HEK293 (cell line): ENCODE measurements around the gene HOXA4.

ENCODE experiments used
- GLI2 ChIP-seq: fragments of 450-650 bp; formaldehyde crosslinking; IDR thresholded peaks from 2 replicates; pipeline ENCODE4; 2017; ENCODE audit warnings: missing biosample characterization, missing genetic modification characterization, low read depth, borderline replicate concordance
- KLF7 ChIP-seq: fragments of 450-650 bp; formaldehyde crosslinking; IDR thresholded peaks from 2 replicates; pipeline ENCODE4 v1.5.1; 2016; ENCODE audit warnings: missing biosample characterization, missing genetic modification characterization, borderline replicate concordance
- MYNN ChIP-seq: fragments of 450-650 bp; formaldehyde crosslinking; IDR thresholded peaks from 2 replicates; pipeline ENCODE4 v1.5.1; 2016; ENCODE audit warnings: missing biosample characterization, missing genetic modification characterization, borderline replicate concordance
- PBX3 ChIP-seq: sonication (generic); formaldehyde crosslinking; IDR thresholded peaks from 2 replicates; pipeline ENCODE4 v1.8.1; 2022; ENCODE audit warnings: mild to moderate bottlenecking, moderate library complexity, missing genetic modification reagents
- SALL2 ChIP-seq: fragments of 450-650 bp; formaldehyde crosslinking; IDR thresholded peaks from 2 replicates; pipeline ENCODE4 v1.5.0; 2017; ENCODE audit warnings: missing biosample characterization, mild to moderate bottlenecking, missing genetic modification characterization, borderline replicate concordance
- SCRT2 ChIP-seq: fragments of 450-650 bp; formaldehyde crosslinking; IDR thresholded peaks from 2 replicates; pipeline ENCODE4 v1.5.1; 2016; ENCODE audit warnings: missing biosample characterization, missing genetic modification characterization
- TCF7L2 ChIP-seq: IDR thresholded peaks from 2 replicates; pipeline ENCODE4 v1.6.1; 2011; ENCODE audit warnings: low read depth, mild to moderate bottlenecking, inconsistent platforms, low read length, moderate library complexity, borderline replicate concordance
- YY1 ChIP-seq: fragments of 450-650 bp; formaldehyde crosslinking; IDR thresholded peaks from 2 replicates; pipeline ENCODE4 v1.5.1; 2018; ENCODE audit warnings: missing biosample characterization, missing genetic modification characterization
- ZBTB1 ChIP-seq: fragments of 450-650 bp; formaldehyde crosslinking; IDR thresholded peaks from 2 replicates; pipeline ENCODE4 v1.5.1; 2016; ENCODE audit warnings: missing biosample characterization, missing genetic modification characterization
- ZBTB21 ChIP-seq: fragments of 450-650 bp; formaldehyde crosslinking; IDR thresholded peaks from 2 replicates; pipeline ENCODE4 v1.5.1; 2017; ENCODE audit warnings: missing biosample characterization, missing genetic modification characterization
- ZBTB48 ChIP-seq: fragments of 450-650 bp; formaldehyde crosslinking; IDR thresholded peaks from 2 replicates; pipeline ENCODE4 v1.5.1; 2016; ENCODE audit warnings: missing biosample characterization, missing genetic modification characterization
- ZBTB6 ChIP-seq: fragments of 450-650 bp; formaldehyde crosslinking; IDR thresholded peaks from 2 replicates; pipeline ENCODE4 v1.5.1; 2017; ENCODE audit warnings: missing biosample characterization, missing genetic modification characterization
- ZFP37 ChIP-seq: fragments of 450-650 bp; formaldehyde crosslinking; IDR thresholded peaks from 2 replicates; pipeline ENCODE4 v1.5.1; 2016; ENCODE audit warnings: missing biosample characterization, missing genetic modification characterization
- ZNF19 ChIP-seq: fragments of 450-650 bp; formaldehyde crosslinking; IDR thresholded peaks from 2 replicates; pipeline ENCODE4; 2016; ENCODE audit warnings: missing biosample characterization, missing genetic modification characterization, low read depth
- ZNF37A ChIP-seq: fragments of 450-650 bp; IDR thresholded peaks from 2 replicates; pipeline ENCODE4 v1.5.1; 2018; ENCODE audit warnings: missing biosample characterization, missing genetic modification characterization
- ZNF404 ChIP-seq: fragments of 450-650 bp; formaldehyde crosslinking; IDR thresholded peaks from 2 replicates; pipeline ENCODE4 v1.5.1; 2017; ENCODE audit warnings: missing biosample characterization, missing genetic modification characterization
- ZNF423 ChIP-seq: fragments of 450-650 bp; formaldehyde crosslinking; IDR thresholded peaks from 2 replicates; pipeline ENCODE4 v1.5.1; 2016; ENCODE audit warnings: missing biosample characterization, missing genetic modification characterization
- ZNF433 ChIP-seq: fragments of 450-650 bp; formaldehyde crosslinking; IDR thresholded peaks from 2 replicates; pipeline ENCODE4 v1.5.1; 2016; ENCODE audit warnings: missing biosample characterization, missing genetic modification characterization, low read depth
- ZNF449 ChIP-seq: fragments of 450-650 bp; formaldehyde crosslinking; IDR thresholded peaks from 2 replicates; pipeline ENCODE4 v1.5.1; 2017; ENCODE audit warnings: missing biosample characterization, mild to moderate bottlenecking, missing genetic modification characterization, moderate library complexity
- ZNF510 ChIP-seq: fragments of 450-650 bp; formaldehyde crosslinking; IDR thresholded peaks from 2 replicates; pipeline ENCODE4 v1.5.1; 2018; ENCODE audit warnings: mild to moderate bottlenecking, missing genetic modification characterization, missing biosample characterization; ENCODE audit not compliant: insufficient replicate concordance
- ZNF521 ChIP-seq: fragments of 450-650 bp; formaldehyde crosslinking; IDR thresholded peaks from 2 replicates; pipeline ENCODE4 v1.5.1; 2017; ENCODE audit warnings: missing biosample characterization, mild to moderate bottlenecking, missing genetic modification characterization
- ZNF544 ChIP-seq: fragments of 450-650 bp; formaldehyde crosslinking; IDR thresholded peaks from 2 replicates; pipeline ENCODE4 v1.5.0; 2017; ENCODE audit warnings: missing biosample characterization, missing genetic modification characterization
- ZNF555 ChIP-seq: fragments of 450-650 bp; formaldehyde crosslinking; conservative IDR thresholded peaks from 2 replicates; pipeline ENCODE4 v1.5.1; 2017; ENCODE audit warnings: missing biosample characterization, mild to moderate bottlenecking, missing genetic modification characterization, inconsistent platforms
- ZNF610 ChIP-seq: fragments of 450-650 bp; formaldehyde crosslinking; IDR thresholded peaks from 2 replicates; pipeline ENCODE4 v1.5.1; 2016; ENCODE audit warnings: missing biosample characterization, missing genetic modification characterization, borderline replicate concordance
- ZNF830 ChIP-seq: fragments of 450-650 bp; IDR thresholded peaks from 2 replicates; pipeline ENCODE4 v1.5.0; 2018; ENCODE audit warnings: missing biosample characterization, missing genetic modification characterization, low read depth, mild to moderate bottlenecking, moderate library complexity
- ZSCAN30 ChIP-seq: fragments of 450-650 bp; IDR thresholded peaks from 2 replicates; pipeline ENCODE4 v1.5.1; 2018; ENCODE audit warnings: missing biosample characterization, mild to moderate bottlenecking, missing genetic modification characterization, moderate library complexity
- TF ChIP-seq, protein P1 (sequence below): fragments of 450-650 bp; formaldehyde crosslinking; IDR thresholded peaks from 2 replicates; pipeline ENCODE4 v1.5.1; 2016; ENCODE audit warnings: missing biosample characterization, missing genetic modification characterization
- TF ChIP-seq, protein P2 (sequence below): fragments of 450-650 bp; formaldehyde crosslinking; IDR thresholded peaks from 2 replicates; pipeline ENCODE4 v1.5.1; 2016; ENCODE audit warnings: missing biosample characterization, missing genetic modification characterization
- TF ChIP-seq, protein P3 (sequence below): fragments of 450-650 bp; formaldehyde crosslinking; IDR thresholded peaks from 2 replicates; pipeline ENCODE4; 2016; ENCODE audit warnings: missing biosample characterization, missing genetic modification characterization

The HOXA4 gene

DNA sequence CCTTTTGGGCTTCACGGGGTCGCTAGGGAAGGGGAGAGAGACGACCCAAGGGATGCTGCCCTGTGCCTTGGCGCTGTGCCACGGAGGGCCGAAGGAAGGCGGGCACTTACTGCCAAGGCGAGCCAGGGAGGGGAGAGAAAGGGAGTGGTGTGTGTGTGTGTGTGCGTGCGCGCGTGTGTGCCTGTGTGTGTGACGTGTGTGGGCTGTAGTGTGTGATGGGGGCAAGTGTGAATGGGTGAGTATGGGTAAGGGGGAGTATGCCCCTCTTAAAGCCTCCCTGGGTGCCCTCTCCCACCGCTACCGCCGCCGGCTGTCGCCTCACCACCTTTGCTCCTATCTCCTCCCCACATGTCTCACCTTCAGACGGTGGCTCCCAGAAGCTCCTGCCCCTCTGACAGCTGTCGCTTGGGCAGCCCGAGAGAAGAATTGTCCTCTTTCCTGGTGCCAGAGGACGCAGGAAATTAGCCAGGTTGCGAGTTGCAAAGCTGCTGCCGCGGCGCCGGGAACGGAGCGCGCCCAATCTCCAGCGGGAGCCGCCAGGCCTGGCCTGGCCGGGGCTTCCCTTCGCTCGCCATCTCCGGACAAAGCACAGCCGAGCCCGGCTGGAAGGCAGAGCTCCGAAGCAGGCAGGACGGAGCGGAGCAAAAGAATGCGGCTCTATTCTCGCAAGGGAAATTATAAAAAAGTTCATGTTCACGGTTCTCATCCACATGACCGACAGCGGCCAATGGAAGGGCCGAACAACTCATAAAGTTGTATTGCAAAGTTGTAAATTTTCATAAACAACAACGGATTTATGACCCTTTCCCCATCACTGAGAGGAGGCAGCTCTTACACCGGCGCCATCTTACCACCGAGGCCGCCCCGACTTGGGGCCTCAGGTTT lies 21.6 kb upstream of the HOXA4 start, which contains the start of gene HOXA3 (continued):
- TF ChIP-seq, protein P1, sequence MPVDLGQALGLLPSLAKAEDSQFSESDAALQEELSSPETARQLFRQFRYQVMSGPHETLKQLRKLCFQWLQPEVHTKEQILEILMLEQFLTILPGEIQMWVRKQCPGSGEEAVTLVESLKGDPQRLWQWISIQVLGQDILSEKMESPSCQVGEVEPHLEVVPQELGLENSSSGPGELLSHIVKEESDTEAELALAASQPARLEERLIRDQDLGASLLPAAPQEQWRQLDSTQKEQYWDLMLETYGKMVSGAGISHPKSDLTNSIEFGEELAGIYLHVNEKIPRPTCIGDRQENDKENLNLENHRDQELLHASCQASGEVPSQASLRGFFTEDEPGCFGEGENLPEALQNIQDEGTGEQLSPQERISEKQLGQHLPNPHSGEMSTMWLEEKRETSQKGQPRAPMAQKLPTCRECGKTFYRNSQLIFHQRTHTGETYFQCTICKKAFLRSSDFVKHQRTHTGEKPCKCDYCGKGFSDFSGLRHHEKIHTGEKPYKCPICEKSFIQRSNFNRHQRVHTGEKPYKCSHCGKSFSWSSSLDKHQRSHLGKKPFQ: peak; percentile 99
- TF ChIP-seq PBX3 (CRISPR knock-in tag) (no peak), ZNF449 (tag by site-specific recombination) (no peak), GLI2 (tag by site-specific recombination) (no peak), ZFP37 (0 out of 2 replicates have a peak, but pooled peaks have one; percentile 63), ZNF521 (tag by site-specific recombination) (no peak), ZNF404 (tag by site-specific recombination) (no peak), ZNF555 (no peak), ZBTB21 (tag by site-specific recombination) (no peak), ZBTB1 (tag by site-specific recombination) (no peak), ZNF423 (no peak), SCRT2 (tag by site-specific recombination) (no peak), ZBTB6 (tag by site-specific recombination) (no peak), ZNF544 (tag by site-specific recombination) (no peak), ZSCAN30 (tag by site-specific recombination) (no peak), YY1 (tag by site-specific recombination) (0 out of 2 replicates have a peak, but pooled peaks have one; percentile 66), ZNF830 (no peak), SALL2 (no peak), ZNF433 (no peak), ZNF610 (tag by site-specific recombination) (no peak), TCF7L2 (no peak), ZNF37A (no peak), ZNF19 (tag by site-specific recombination) (no peak), MYNN (tag by site-specific recombination) (no peak), ZBTB48 (tag by site-specific recombination) (peak; percentile 86), ZNF510 (tag by site-specific recombination) (no peak), KLF7 (tag by site-specific recombination) (peak; percentile 61; the same call in 1 of the 2 replicates)
- TF ChIP-seq, protein P2, sequence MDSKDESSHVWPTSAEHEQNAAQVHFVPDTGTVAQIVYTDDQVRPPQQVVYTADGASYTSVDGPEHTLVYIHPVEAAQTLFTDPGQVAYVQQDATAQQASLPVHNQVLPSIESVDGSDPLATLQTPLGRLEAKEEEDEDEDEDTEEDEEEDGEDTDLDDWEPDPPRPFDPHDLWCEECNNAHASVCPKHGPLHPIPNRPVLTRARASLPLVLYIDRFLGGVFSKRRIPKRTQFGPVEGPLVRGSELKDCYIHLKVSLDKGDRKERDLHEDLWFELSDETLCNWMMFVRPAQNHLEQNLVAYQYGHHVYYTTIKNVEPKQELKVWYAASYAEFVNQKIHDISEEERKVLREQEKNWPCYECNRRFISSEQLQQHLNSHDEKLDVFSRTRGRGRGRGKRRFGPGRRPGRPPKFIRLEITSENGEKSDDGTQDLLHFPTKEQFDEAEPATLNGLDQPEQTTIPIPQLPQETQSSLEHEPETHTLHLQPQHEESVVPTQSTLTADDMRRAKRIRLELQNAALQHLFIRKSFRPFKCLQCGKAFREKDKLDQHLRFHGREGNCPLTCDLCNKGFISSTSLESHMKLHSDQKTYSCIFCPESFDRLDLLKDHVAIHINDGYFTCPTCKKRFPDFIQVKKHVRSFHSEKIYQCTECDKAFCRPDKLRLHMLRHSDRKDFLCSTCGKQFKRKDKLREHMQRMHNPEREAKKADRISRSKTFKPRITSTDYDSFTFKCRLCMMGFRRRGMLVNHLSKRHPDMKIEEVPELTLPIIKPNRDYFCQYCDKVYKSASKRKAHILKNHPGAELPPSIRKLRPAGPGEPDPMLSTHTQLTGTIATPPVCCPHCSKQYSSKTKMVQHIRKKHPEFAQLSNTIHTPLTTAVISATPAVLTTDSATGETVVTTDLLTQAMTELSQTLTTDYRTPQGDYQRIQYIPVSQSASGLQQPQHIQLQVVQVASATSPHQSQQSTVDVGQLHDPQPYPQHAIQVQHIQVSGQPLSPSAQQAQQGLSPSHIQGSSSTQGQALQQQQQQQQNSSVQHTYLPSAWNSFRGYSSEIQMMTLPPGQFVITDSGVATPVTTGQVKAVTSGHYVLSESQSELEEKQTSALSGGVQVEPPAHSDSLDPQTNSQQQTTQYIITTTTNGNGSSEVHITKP: peak; percentile 35; the same call in 1 of the 2 replicates
- TF ChIP-seq, protein P3, sequence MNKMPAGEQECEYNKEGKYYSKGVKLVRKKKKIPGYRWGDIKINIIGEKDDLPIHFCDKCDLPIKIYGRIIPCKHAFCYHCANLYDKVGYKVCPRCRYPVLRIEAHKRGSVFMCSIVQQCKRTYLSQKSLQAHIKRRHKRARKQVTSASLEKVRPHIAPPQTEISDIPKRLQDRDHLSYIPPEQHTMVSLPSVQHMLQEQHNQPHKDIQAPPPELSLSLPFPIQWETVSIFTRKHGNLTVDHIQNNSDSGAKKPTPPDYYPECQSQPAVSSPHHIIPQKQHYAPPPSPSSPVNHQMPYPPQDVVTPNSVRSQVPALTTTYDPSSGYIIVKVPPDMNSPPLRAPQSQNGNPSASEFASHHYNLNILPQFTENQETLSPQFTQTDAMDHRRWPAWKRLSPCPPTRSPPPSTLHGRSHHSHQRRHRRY (tag by site-specific recombination): no peak
